ENCODE results near the gene GFRA1.

DNA sequence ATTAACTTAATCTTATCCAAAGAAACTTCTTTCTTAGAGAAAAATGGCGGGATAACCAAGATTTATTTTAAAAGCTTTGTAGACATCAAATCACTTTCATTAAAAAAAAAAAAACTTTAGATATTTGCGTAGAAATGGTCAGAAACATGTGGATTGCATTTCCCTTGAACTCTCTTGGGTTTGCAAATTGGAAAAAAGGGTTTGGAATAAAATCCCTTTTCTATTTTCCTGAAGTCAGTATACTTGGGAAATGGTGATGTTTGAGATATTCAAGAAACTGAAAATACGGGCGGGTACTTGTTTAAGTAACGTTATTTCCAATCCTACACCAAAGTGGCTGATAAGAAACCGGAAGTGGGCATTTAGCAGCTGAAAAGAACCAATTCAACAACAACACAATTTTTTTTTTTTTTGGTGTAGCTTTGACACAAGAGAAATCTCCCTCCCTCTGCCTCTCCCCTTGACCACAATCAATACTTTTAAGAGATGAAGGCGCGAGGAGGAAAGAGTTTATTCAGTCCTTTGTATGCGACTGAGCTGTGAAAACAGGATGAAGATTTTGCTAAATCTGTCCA is 13.7 kb upstream of the GFRA1 start:
- TF ChIP-seq, protein P1, sequence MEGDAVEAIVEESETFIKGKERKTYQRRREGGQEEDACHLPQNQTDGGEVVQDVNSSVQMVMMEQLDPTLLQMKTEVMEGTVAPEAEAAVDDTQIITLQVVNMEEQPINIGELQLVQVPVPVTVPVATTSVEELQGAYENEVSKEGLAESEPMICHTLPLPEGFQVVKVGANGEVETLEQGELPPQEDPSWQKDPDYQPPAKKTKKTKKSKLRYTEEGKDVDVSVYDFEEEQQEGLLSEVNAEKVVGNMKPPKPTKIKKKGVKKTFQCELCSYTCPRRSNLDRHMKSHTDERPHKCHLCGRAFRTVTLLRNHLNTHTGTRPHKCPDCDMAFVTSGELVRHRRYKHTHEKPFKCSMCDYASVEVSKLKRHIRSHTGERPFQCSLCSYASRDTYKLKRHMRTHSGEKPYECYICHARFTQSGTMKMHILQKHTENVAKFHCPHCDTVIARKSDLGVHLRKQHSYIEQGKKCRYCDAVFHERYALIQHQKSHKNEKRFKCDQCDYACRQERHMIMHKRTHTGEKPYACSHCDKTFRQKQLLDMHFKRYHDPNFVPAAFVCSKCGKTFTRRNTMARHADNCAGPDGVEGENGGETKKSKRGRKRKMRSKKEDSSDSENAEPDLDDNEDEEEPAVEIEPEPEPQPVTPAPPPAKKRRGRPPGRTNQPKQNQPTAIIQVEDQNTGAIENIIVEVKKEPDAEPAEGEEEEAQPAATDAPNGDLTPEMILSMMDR (tag by site-specific recombination; IDR thresholded peaks at IDR 0.05) = no peak
- TF ChIP-seq, protein P2, sequence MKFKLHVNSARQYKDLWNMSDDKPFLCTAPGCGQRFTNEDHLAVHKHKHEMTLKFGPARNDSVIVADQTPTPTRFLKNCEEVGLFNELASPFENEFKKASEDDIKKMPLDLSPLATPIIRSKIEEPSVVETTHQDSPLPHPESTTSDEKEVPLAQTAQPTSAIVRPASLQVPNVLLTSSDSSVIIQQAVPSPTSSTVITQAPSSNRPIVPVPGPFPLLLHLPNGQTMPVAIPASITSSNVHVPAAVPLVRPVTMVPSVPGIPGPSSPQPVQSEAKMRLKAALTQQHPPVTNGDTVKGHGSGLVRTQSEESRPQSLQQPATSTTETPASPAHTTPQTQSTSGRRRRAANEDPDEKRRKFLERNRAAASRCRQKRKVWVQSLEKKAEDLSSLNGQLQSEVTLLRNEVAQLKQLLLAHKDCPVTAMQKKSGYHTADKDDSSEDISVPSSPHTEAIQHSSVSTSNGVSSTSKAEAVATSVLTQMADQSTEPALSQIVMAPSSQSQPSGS (tag by site-specific recombination; IDR thresholded peaks at IDR 0.05; ENCODE audit: low read depth) = no peak
- no peak for TF ChIP-seq ZNF302 (tag by site-specific recombination; IDR thresholded peaks at IDR 0.05; ENCODE audit: low read depth)
- no peak for TF ChIP-seq KLF16 (tag by site-specific recombination; IDR thresholded peaks at IDR 0.05)
- no peak for TF ChIP-seq ZNF140 (tag by site-specific recombination; IDR thresholded peaks at IDR 0.05)
- TF ChIP-seq PRDM10 (tag by site-specific recombination; IDR thresholded peaks at IDR 0.05) = no peak
- TF ChIP-seq, protein P3, sequence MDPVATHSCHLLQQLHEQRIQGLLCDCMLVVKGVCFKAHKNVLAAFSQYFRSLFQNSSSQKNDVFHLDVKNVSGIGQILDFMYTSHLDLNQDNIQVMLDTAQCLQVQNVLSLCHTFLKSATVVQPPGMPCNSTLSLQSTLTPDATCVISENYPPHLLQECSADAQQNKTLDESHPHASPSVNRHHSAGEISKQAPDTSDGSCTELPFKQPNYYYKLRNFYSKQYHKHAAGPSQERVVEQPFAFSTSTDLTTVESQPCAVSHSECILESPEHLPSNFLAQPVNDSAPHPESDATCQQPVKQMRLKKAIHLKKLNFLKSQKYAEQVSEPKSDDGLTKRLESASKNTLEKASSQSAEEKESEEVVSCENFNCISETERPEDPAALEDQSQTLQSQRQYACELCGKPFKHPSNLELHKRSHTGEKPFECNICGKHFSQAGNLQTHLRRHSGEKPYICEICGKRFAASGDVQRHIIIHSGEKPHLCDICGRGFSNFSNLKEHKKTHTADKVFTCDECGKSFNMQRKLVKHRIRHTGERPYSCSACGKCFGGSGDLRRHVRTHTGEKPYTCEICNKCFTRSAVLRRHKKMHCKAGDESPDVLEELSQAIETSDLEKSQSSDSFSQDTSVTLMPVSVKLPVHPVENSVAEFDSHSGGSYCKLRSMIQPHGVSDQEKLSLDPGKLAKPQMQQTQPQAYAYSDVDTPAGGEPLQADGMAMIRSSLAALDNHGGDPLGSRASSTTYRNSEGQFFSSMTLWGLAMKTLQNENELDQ (tag by site-specific recombination; IDR thresholded peaks at IDR 0.05; ENCODE audit: low read depth) = no peak
- no peak for TF ChIP-seq ZNF621 (tag by site-specific recombination; IDR thresholded peaks at IDR 0.05)
- no peak for TF ChIP-seq ZNF146 (tag by site-specific recombination; IDR thresholded peaks at IDR 0.05)
- TF ChIP-seq SP2 (tag by site-specific recombination; IDR thresholded peaks at IDR 0.05) = no peak
- no peak for TF ChIP-seq REPIN1 (tag by site-specific recombination; IDR thresholded peaks at IDR 0.05; ENCODE audit: low read depth)
- TF ChIP-seq ZNF311 (tag by site-specific recombination; IDR thresholded peaks at IDR 0.05; ENCODE audit: borderline replicate concordance) = no peak
- no peak for TF ChIP-seq ZNF837 (tag by site-specific recombination; IDR thresholded peaks at IDR 0.05)
- no peak for TF ChIP-seq SETDB1 (IDR thresholded peaks at IDR 0.05; ENCODE audit: insufficient read length, low read length)

All from HEK293 (cell line).